A673 (cell line): ENCODE results near the gene TMEM229B.

Source experiments
- EZH2 ChIP-seq: fragments of 200-600 bp; sonication (generic); IDR thresholded peaks from 2 replicates; pipeline ENCODE4 v1.6.1; 2017; ENCODE audit warnings: borderline replicate concordance, low read depth, mild to moderate bottlenecking, mixed read lengths, antibody characterized with exemption, low read length; ENCODE audit not compliant: poor library complexity, severe bottlenecking
- TF ChIP-seq, protein P1 (sequence below): fragments of 300-800, 200-600 bp; sonication (generic); conservative IDR thresholded peaks from 2 replicates; pipeline ENCODE4 v1.5.1; 2017; ENCODE audit warnings: low read depth, mild to moderate bottlenecking, antibody characterized with exemption, low read length, moderate library complexity, mixed read lengths

DNA sequence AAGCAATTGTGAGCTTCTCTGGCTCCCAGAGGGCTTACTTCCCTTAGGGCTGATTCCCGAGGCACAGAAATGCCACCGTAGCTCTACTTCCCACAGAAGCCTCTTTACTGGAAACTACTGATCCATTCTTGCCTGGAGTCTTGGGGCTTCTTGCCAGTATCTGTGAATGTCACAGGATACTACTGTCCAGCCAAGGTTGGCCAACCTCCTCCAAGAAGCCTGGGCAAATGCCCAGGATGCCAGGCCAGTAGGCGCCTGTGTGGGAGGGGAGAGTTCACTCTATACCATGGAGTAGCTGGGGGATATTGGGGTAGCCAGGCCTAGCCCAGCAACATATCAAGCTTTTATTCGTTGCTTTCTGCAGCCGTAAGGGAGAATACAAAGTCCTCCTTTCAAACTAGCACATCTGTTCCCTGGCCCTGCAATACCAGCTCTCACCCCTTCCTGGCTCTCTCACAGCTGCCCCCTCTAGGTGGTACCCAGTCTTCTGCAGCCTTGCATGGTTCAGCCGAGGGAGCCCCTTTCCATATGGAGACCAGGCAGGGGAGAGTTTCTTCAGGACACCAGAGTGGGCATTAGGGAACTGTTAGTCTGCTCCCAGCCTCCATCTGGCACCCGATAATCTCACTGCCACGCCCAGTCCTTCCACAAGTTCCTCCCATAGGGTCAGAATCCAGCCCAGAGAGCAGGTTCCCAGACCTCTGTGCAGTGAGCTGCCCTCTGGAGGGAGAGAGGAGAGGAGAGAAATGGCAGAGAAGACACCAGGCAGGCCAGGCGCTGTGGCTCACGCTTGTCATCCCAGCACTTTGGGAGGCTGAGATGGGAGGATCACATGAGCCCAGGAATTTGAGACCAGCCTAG is 52.3 kb downstream of the TMEM229B start:
- TF ChIP-seq, protein P1, sequence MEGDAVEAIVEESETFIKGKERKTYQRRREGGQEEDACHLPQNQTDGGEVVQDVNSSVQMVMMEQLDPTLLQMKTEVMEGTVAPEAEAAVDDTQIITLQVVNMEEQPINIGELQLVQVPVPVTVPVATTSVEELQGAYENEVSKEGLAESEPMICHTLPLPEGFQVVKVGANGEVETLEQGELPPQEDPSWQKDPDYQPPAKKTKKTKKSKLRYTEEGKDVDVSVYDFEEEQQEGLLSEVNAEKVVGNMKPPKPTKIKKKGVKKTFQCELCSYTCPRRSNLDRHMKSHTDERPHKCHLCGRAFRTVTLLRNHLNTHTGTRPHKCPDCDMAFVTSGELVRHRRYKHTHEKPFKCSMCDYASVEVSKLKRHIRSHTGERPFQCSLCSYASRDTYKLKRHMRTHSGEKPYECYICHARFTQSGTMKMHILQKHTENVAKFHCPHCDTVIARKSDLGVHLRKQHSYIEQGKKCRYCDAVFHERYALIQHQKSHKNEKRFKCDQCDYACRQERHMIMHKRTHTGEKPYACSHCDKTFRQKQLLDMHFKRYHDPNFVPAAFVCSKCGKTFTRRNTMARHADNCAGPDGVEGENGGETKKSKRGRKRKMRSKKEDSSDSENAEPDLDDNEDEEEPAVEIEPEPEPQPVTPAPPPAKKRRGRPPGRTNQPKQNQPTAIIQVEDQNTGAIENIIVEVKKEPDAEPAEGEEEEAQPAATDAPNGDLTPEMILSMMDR = no peak
- no peak for TF ChIP-seq EZH2
